Retina (tissue), 1 donor: Measurements from ENCODE around the gene ICE2.
"Not testable (repeated sequence)": the region's sequence is repeated elsewhere in the genome, so short reads cannot be mapped to it uniquely, and the experiment has no call there.

ENCODE experiments used
- DNase-seq: peaks from one replicate; pipeline ENCODE4 v3.0.0-alpha.2; 2016

ICE2 gene

DNA sequence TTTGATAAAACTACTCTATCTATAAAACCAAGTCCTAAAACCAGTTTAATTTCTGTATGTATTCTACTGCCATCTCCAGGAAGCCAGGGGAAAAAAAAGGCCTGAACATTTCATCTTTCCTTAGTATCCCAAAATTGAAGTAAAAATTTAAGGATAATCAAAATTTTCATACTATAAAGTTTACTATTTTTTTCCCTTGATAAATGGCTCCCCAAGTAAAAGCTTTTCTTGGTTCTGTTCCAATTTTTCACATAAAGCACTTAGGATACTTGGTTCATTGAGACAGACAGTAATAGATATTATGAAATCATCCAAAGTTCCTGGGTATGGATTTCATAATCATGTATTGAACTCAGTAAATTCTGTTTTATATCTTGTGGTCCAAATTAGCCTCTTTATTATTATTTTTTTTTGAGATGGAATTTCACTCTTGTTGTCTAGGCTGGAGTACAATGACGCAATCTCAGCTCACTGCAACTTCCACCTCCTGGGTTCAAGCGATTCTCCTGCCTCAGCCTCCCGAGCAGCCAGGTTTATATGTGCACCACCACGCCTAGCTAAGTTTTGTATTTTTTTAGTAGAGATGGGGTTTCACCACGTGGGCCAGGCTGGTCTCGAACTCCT, 34.5 kb downstream of the ICE2 start:
- DNase-seq, result no peak

DNA sequence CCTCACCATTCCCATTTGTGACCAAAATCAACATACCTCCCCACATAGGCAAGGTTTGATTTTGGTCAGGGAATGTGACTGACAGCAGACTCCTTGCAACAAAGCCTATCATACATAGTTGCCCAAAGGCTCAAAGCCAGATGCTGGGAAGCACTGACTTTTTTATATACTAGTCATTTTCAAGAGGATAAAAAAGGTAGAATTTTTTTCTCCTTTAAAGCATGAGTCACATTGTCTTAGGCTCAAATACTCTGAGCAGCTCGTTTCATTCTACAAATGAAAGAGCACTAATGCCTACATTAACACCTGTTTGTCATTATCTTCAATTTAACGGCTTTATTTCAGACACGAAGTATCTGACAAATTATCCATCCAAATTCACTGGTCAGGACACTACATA, 36.2 kb downstream of the ICE2 start:
- DNase-seq, result no peak

DNA sequence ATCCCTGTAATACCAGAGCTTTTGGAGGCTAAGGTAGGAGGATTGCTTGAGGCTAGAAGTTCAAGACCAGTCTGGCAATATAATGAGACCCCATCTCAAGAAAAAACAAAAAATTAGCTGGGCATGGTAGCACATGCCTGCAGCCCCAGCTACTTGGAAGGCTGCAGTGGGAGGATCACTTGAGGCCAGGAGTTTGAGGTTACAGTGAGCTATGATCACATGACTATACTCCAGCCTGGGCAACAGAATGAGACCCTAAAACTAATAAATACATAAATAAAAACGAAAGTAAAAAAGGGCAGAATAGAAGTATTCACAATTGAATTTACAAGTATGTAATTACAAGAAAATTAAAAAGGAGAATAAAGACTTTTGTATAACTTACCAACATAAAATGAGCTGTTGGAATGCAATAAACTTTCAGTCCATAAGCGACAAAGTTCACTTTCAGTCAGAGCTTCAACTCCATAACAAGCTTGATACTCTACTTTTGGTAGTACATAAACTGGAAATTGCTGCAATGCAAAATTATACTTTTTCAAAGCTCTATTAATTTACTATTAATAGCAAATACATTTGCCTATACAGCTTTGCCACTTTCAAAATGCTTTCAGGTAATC, 36.8 kb downstream of the ICE2 start:
- no peak for DNase-seq

GRCh38 chr15:60441331-60441730, 37.6 kb downstream of the ICE2 start:
- no peak for DNase-seq

DNA sequence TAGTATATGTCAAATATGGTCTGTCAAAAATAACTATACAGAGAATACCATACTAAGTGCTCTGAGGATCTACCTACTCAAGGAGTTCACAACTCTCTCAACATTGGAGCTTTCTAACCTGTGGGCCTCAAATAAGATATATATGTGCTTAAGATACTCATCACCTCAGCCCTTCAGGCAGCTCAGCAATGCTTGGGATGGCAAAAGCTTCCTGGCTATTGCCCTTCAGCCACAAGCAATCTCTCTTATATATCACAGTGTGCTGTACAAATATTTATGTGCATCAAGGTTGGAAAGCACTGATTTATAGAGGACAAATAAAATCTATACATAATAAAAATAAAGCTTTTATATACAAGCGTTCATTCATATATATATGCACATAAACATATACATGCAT, 40.3 kb downstream of the ICE2 start:
- DNase-seq, result no peak

DNA sequence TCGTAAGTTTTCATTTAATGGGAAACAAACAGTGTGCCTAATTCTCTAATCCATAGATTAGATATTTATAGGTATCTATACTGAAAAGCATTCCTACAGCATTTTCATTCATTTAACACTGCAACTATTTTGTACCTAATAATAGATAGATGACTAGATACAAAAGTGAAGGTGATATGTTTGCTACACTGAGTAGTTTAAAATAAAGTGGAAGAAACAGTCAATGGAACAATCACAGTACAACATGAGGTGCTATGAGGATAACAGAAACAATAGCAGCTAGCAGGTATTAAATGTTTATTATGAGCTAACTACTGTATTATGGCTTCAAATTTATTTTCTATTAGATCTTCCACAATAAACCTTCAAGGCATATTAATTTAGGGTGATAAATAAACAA, 50.0 kb downstream of the ICE2 start:
- DNase-seq, result no peak

GRCh38 chr15:60426870-60427508, 52.0 kb downstream of the ICE2 start:
- no peak for DNase-seq

DNA sequence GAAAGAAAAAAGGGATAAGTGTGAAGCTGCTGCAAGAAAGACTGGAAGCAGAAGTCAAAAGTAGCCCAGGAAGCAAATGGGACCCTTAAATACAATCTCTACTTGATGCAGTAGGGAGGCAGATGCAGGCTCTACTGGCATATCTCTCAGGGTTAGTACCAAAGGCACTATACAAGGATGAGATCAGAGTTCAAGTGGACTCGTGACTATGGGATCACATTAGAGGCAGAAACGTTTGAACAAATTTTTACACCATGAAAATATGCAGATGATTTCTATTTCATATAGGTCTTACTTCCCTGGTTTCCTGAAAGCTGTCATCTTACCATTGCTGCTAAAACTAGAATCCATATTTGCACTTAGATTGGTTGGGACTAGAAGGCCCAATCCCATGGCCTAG, 53.5 kb downstream of the ICE2 start:
- DNase-seq, result no peak

GRCh38 chr15:60424006-60424405, 54.9 kb downstream of the ICE2 start:
- DNase-seq, result no peak

GRCh38 chr15:60423537-60423936, 55.4 kb downstream of the ICE2 start:
- peak; percentile 51 for DNase-seq

GRCh38 chr15:60421544-60421943, 57.4 kb downstream of the ICE2 start:
- no peak for DNase-seq

DNA sequence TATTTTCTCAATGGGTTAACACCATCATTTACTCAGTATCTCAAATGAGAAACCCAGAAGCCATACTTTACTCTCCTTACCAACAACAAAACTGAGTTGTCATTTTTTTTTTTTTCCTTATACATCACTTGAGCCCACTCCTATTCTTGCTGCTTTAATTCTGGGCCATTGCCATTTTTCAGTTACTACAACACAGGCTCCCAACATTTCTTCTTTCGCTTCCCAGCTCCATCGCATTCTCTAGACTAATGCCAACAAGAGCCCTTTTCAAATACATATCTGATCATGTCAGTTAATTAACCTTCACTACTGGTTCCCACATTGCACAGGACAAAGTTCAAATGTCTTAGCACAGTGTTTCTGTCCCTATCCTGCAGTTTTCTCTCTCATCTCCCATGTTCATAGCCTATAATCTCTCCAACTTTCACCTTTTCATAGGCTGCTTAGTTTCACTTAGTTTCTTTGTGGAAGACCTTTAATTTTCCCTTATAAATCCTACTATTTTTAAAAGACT, 58.7 kb downstream of the ICE2 start:
- no peak for DNase-seq

DNA sequence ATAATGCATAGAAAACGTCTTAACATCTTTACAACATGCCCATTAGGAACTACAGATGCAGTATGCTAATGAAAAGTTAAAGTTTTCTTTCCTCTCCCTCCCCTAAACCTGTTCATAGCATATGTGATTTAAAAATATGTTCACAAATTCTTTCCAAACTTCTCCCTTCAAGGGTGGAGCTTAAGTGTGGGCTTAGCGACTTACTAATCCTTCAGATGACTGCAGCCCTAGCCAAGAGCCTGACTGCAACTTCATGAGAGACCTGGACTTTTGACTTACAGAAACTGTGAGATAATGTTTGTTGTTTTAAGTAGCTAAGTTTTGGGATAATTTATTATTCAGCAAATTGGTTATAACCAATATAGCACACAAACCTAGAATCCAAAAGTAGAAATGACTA, 59.2 kb downstream of the ICE2 start:
- DNase-seq, result no peak

DNA sequence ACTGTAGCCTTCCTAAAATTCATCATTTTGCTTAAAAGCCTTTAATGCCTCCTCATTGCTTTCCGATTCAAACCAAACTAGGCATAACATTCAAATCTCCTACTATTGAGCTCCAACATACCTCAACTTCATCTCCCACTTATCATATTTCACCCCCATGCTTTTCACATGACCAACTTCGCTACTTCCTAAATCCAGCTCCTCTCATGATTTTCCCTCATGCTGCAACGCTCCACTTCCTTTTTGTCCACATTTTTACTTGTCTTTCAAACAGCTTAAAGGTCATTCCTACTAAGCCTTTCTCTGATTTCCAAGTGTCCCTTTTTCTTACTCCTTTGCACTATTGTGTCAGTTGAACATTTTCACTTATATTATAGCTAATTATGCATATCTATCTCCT, 60.8 kb downstream of the ICE2 start:
- DNase-seq, result no peak

- DNase-seq, result no peak
Observed at GRCh38 chr15:60417112-60417511, 61.8 kb downstream of the ICE2 start.

- DNase-seq, result no peak
Observed at GRCh38 chr15:60416484-60416883, 62.5 kb downstream of the ICE2 start.

- no peak for DNase-seq
Observed at GRCh38 chr15:60414016-60414682, 64.8 kb downstream of the ICE2 start.

DNA sequence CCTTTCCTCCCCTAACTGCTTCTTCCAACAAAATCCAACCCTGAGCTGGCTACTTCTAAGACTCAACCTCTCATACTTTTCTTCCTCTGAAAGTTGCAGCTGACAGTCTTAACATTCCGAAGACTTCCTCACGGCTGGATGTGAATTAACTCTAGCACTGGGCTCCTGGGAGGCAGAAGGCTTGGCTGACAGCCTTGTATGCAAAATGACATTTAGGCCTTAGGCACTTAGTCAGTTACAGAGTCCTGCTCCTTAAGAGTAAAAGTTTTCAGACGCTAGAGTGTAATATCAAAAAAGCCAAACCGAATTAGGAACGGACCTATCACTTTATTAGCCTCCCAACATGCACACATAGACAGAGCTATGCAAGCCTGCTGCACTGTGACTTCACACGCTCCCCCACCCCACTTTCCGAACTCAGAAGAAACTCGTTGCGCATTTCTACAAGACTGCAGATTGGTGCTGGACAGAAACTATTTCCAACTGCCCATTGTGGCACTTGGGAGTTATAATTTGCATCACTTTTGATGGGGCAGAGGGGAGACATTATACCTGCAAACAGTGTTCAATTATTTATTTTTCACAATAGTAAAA, 65.6 kb downstream of the ICE2 start:
- DNase-seq, result no peak

DNA sequence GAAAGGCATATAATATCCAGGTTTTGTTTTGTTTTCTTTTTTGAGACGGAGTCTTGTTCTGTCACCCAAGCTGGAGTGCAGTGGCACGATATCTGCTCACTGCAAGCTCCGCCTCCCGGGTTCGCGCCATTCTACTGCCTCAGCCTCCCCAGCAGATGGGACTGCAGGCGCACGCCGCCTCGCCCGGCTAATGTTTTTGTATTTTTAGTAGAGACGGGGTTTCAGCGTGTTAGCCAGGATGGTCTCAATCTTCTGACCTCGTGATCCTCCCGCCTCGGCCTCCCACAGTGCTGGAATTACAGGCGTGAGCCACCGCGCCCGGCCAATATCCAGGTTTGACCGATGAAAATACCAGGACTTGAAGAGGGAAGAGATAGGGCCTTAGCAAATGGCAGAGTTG, 66.1 kb downstream of the ICE2 start:
- not testable (repeated sequence) for DNase-seq

DNA sequence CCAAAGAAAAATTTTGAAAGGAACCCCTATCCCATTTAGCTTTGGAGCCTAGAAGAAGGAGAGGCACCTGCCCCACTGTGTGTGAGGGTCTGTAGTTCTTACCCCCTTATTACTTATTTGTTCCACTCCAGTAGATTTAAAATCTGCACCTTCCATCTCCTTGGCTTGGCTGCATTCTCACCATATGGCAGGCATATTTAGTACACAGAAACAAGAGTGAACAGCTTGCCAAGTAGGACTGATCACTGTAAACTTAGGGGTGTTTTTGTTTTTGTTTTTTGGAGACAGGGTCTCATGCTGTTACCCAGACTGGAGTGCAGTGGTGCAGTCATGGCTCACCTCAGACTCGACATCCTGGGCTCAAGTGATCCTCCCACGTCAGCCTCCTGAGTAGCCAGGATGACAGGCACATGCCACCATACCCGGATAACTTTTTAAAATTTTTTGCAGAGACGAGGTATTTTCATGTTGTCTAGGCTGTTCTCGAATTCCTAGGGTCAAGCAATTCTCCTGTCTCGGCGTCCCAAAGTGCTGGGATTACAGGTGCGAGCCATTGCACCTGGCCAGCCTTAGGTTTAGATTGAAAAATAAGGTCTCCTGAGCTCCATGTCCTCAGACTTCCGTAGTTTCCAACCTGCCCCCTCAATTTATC, 67.0 kb downstream of the ICE2 start:
- no peak for DNase-seq

- not testable (repeated sequence) for DNase-seq
Observed at GRCh38 chr15:60410350-60410749, 68.6 kb downstream of the ICE2 start.

GRCh38 chr15:60408463-60408981, 70.4 kb downstream of the ICE2 start:
- DNase-seq, result no peak

- DNase-seq, result no peak
Observed at GRCh38 chr15:60407415-60407805, 71.5 kb downstream of the ICE2 start.
